ENCODE measurements around the gene HACD3. TPM values are rescaled to one million over a fixed set of nuclear protein-coding genes. Genes with fewer than 3 reads are reported as not detected.

Gene HACD3
- total and polyA plus RNA-seq, 2 of the 13 experiments (the other 11 are each of a cell fraction or from before 2014, with no cell fraction given): 73.6 to 161 TPM

DNA sequence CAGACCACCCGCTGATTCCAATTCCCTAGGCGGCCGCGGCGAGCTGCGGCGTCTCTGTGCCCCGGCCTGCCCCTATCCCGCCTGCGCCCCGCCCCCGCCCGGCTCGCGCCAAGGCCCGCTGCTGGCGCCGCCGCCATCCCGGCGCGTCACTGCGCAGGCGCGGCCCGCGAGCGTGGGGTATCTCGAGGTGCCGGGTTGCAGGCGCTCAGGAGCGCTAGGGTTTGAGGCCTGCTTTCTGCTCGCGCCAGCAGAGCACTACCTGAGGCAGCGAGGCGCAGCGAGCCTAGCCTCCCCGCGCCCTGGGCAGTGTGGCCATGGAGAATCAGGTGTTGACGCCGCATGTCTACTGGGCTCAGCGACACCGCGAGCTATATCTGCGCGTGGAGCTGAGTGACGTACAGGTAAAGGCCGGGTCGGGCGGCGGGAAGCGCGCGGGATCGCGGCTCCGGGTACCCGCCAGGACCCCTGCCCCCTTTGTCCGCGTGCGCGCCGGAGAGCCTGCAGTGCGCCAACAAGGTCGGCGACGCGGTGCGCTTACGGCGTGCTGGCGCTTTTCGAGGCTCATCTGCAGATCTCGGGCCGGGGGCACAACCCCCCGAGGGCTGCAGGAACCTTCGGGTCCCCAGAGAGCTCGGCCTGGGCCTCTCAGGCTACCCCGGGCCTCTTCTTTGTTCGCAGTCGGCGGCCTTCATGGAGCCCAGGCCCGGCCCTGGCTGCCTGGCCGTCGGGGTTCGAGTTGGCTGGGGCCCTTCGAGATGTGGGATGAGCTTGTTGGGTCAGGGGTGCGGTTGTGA is at the start of gene HACD3 (continued):
- TF ChIP-seq, protein P1, sequence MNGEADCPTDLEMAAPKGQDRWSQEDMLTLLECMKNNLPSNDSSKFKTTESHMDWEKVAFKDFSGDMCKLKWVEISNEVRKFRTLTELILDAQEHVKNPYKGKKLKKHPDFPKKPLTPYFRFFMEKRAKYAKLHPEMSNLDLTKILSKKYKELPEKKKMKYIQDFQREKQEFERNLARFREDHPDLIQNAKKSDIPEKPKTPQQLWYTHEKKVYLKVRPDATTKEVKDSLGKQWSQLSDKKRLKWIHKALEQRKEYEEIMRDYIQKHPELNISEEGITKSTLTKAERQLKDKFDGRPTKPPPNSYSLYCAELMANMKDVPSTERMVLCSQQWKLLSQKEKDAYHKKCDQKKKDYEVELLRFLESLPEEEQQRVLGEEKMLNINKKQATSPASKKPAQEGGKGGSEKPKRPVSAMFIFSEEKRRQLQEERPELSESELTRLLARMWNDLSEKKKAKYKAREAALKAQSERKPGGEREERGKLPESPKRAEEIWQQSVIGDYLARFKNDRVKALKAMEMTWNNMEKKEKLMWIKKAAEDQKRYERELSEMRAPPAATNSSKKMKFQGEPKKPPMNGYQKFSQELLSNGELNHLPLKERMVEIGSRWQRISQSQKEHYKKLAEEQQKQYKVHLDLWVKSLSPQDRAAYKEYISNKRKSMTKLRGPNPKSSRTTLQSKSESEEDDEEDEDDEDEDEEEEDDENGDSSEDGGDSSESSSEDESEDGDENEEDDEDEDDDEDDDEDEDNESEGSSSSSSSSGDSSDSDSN (CRISPR knock-in tag; IDR thresholded peaks at IDR 0.05): peak; percentile 91
- no peak for TF ChIP-seq ARID2 (CRISPR knock-in tag; IDR thresholded peaks at IDR 0.05; ENCODE audit: borderline replicate concordance)
- TF ChIP-seq TCF12 (IDR thresholded peaks at IDR 0.05): no peak
- TF ChIP-seq TCF12 (CRISPR knock-in tag; IDR thresholded peaks at IDR 0.05): no peak
- no peak for TF ChIP-seq RAD51 (IDR thresholded peaks at IDR 0.05; ENCODE audit: borderline replicate concordance)
- TF ChIP-seq ZBTB38 (CRISPR knock-in tag; IDR thresholded peaks at IDR 0.05): peak; percentile 88; the same call in 1 of the 2 replicates
- TF ChIP-seq, protein P2, sequence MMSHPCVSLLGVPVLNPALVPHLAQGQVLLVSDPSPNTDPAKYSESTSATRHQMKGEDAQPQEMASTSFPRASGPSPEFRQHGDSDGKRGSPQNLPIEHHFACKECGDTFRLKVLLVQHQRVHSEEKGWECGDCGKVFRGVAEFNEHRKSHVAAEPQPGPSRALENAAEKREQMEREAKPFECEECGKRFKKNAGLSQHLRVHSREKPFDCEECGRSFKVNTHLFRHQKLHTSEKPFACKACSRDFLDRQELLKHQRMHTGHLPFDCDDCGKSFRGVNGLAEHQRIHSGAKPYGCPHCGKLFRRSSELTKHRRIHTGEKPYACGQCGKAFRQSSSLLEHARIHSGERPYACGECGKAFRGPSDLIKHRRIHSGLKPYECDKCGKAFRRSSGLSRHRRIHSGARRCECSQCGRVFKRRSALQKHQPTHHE (CRISPR knock-in tag; IDR thresholded peaks at IDR 0.05; ENCODE audit: borderline replicate concordance): peak; percentile 81; the same call in 1 of the 2 replicates
- TF ChIP-seq BORCS8-MEF2B (CRISPR knock-in tag; IDR thresholded peaks at IDR 0.05): peak; percentile 70
- no peak for TF ChIP-seq HMG20A (CRISPR knock-in tag; IDR thresholded peaks at IDR 0.05; ENCODE audit: borderline replicate concordance)
- TF ChIP-seq ZNF383 (CRISPR knock-in tag; IDR thresholded peaks at IDR 0.05; ENCODE audit: borderline replicate concordance): 0 out of 2 replicates have a peak, but pooled peaks have one; percentile 74
- TF ChIP-seq, protein P3, sequence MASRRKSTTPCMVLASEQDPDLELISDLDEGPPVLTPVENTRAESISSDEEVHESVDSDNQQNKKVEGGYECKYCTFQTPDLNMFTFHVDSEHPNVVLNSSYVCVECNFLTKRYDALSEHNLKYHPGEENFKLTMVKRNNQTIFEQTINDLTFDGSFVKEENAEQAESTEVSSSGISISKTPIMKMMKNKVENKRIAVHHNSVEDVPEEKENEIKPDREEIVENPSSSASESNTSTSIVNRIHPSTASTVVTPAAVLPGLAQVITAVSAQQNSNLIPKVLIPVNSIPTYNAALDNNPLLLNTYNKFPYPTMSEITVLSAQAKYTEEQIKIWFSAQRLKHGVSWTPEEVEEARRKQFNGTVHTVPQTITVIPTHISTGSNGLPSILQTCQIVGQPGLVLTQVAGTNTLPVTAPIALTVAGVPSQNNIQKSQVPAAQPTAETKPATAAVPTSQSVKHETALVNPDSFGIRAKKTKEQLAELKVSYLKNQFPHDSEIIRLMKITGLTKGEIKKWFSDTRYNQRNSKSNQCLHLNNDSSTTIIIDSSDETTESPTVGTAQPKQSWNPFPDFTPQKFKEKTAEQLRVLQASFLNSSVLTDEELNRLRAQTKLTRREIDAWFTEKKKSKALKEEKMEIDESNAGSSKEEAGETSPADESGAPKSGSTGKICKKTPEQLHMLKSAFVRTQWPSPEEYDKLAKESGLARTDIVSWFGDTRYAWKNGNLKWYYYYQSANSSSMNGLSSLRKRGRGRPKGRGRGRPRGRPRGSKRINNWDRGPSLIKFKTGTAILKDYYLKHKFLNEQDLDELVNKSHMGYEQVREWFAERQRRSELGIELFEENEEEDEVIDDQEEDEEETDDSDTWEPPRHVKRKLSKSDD (CRISPR knock-in tag; IDR thresholded peaks at IDR 0.05; ENCODE audit: low read depth): peak; percentile 19; the same call in 1 of the 2 replicates
- TF ChIP-seq KMT2B (CRISPR knock-in tag; IDR thresholded peaks at IDR 0.05): peak; percentile 78
- TF ChIP-seq ETV5 (CRISPR knock-in tag; IDR thresholded peaks at IDR 0.05; ENCODE audit: borderline replicate concordance): peak; percentile 38
- TF ChIP-seq NFE2L1 (CRISPR knock-in tag; IDR thresholded peaks at IDR 0.05; ENCODE audit: borderline replicate concordance): no peak
- 0 out of 2 replicates have a peak, but pooled peaks have one; percentile 40 for TF ChIP-seq ZFP37 (CRISPR knock-in tag; IDR thresholded peaks at IDR 0.05; ENCODE audit: borderline replicate concordance)
- 0 out of 2 replicates have a peak, but pooled peaks have one; percentile 23 for TF ChIP-seq SMAD3 (CRISPR knock-in tag; IDR thresholded peaks at IDR 0.05)
- TF ChIP-seq, protein P4, sequence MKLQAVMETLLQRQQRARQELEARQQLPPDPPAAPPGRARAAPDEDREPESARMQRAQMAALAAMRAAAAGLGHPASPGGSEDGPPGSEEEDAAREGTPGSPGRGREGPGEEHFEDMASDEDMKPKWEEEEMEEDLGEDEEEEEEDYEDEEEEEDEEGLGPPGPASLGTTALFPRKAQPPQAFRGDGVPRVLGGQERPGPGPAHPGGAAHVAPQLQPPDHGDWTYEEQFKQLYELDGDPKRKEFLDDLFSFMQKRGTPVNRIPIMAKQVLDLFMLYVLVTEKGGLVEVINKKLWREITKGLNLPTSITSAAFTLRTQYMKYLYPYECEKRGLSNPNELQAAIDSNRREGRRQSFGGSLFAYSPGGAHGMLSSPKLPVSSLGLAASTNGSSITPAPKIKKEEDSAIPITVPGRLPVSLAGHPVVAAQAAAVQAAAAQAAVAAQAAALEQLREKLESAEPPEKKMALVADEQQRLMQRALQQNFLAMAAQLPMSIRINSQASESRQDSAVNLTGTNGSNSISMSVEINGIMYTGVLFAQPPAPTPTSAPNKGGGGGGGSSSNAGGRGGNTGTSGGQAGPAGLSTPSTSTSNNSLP (IDR thresholded peaks at IDR 0.05; ENCODE audit: low read depth, low read length): no peak
- TF ChIP-seq, protein P5, sequence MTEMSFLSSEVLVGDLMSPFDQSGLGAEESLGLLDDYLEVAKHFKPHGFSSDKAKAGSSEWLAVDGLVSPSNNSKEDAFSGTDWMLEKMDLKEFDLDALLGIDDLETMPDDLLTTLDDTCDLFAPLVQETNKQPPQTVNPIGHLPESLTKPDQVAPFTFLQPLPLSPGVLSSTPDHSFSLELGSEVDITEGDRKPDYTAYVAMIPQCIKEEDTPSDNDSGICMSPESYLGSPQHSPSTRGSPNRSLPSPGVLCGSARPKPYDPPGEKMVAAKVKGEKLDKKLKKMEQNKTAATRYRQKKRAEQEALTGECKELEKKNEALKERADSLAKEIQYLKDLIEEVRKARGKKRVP (CRISPR knock-in tag; IDR thresholded peaks at IDR 0.05): peak in 1 of 2 experiments; percentile 61; a peak in 1 of 4 replicates

All from HepG2 (cell line).